Gastroesophageal sphincter (tissue), 4 donors: ENCODE data around the gene RNU5B-1. TPM values are rescaled to one million over a fixed set of nuclear protein-coding genes. Genes with fewer than 3 reads are reported as not detected.

Experiments
- ATAC-seq: fragments of 150-250 bp; one replicate; pipeline ENCODE4 v1.9.1; 2016; ENCODE audit warnings: mild to moderate bottlenecking, moderate library complexity
- H3K27ac ChIP-seq, 4 donors: fragments of 200-600 bp; sonication (generic) in 3 of 4; 1 replicate in 3 of 4; 2 replicates in 1 of 4; pipeline ENCODE4 v1.5.1; 2016 to 2019
- H3K27me3 ChIP-seq: fragments of 200-600 bp; sonication (generic); one replicate; pipeline ENCODE4 v1.5.1; 2019
- H3K36me3 ChIP-seq, 2 donors: fragments of 200-600 bp; sonication (generic); one replicate each; pipeline ENCODE4 v1.5.1; 2019; ENCODE audit warnings: control low read depth in 1 of 2
- H3K4me1 ChIP-seq, 3 donors: fragments of 200-600 bp; sonication (generic); 1 replicate in 2 of 3; 2 replicates in 1 of 3; pipeline ENCODE4 v1.5.1; 2016 to 2019; ENCODE audit warnings: control low read depth in 2 of 3
- H3K4me3 ChIP-seq, 2 donors: fragments of 200-600 bp; sonication (generic); one replicate each; pipeline ENCODE4 v1.5.1; 2019; ENCODE audit warnings: mild to moderate bottlenecking in 1 of 2, moderate library complexity in 1 of 2
- H3K9me3 ChIP-seq, 3 donors: fragments of 200-600 bp; sonication (generic); one replicate each; pipeline ENCODE4 v1.5.1; 2017 to 2019; ENCODE audit warnings: control low read depth in 2 of 3
- CTCF ChIP-seq, 4 experiments: fragments of 200-600 bp in 2 of 4; fragments of 450-650 bp in 2 of 4; sonication (generic) in 1 of 4; IDR thresholded peaks; one replicate each; pipeline ENCODE4 v1.5.1; 2017 to 2019; ENCODE audit warnings: antibody characterized with exemption in 4 of 4, mild to moderate bottlenecking in 2 of 4, moderate library complexity in 2 of 4
- EP300 ChIP-seq: sonication (generic); formaldehyde crosslinking; IDR thresholded peaks from one replicate; pipeline ENCODE4 v1.6.1; 2017; ENCODE audit warnings: antibody characterized with exemption, mild to moderate bottlenecking
- POLR2A ChIP-seq, 2 donors: fragments of 450-650 bp; IDR thresholded peaks; one replicate each; pipeline ENCODE4 v1.6.1; 2017; ENCODE audit warnings: antibody characterized with exemption in 2 of 2, mild to moderate bottlenecking in 2 of 2, moderate library complexity in 1 of 2
- POLR2AphosphoS5 ChIP-seq: sonication (generic); formaldehyde crosslinking; IDR thresholded peaks from one replicate; pipeline ENCODE4 v1.6.1; 2017; ENCODE audit warnings: antibody characterized with exemption
- WGBS, 2 donors: methylation state at CpG; one replicate each; pipeline ENCODE4 v1.1.5; 2018; ENCODE audit warnings: low coverage in 1 of 2; 5-methylcytosine and 5-hydroxymethylcytosine counted together
- total RNA-seq, 4 donors: library from RNA; depleted of rRNA; stranded (reverse); fragments of >200 nt; gene quantifications; one replicate each; pipeline ENCODE4 v1.1.0, GENCODE V29; 2016

Gene RNU5B-1
- total RNA-seq, 4 donors from 2014 or later: not detected

GRCh38 chr15:65318870-65319356, 14.4 kb downstream of the RNU5B-1 start:
- 0 to 33% methylated on average over 1 to 5 of the region's 5 CpGs for WGBS, 2 donors
- TF ChIP-seq CTCF (IDR thresholded peaks at IDR 0.05) (peak in 3 of 4 experiments; percentile 93 to 96 (median 94)), POLR2AphosphoS5 (no peak)
- Histone ChIP-seq H3K9me3 (no peaks in the 10 kb centered on the region), H3K4me3 (no peak overlapping the region), H3K36me3 (no peaks in the 10 kb centered on the region), H3K4me1 (peaks cover 0 to 6% (median 0%) of the 10 kb centered on the region in 3 donors), H3K27me3 (peaks cover 4% of the 10 kb centered on the region), H3K27ac (no peak overlapping the region)
- ATAC-seq: peak; percentile 95

GRCh38 chr15:65323071-65323511, 18.6 kb downstream of the RNU5B-1 start:
- ATAC-seq: no peak
- no peak overlapping the region for H3K4me3 ChIP-seq
- H3K9me3 ChIP-seq: no peaks in the 10 kb centered on the region
- peaks cover 0 to 6% (median 0%) of the 10 kb centered on the region in 3 donors for H3K4me1 ChIP-seq
- TF ChIP-seq POLR2AphosphoS5 (no peak), CTCF (IDR thresholded peaks at IDR 0.05) (no peak), POLR2A (IDR thresholded peaks at IDR 0.05) (no peak), EP300 (no peak)
- no peaks in the 10 kb centered on the region for H3K36me3 ChIP-seq
- WGBS, 2 donors: 3 to 5% methylated on average over 4 of the region's 9 CpGs
- no peaks in the 10 kb centered on the region for H3K27me3 ChIP-seq
- no peak overlapping the region for H3K27ac ChIP-seq

- Histone ChIP-seq H3K4me3 (no peak overlapping the region), H3K9me3 (no peaks in the 10 kb centered on the region), H3K27me3 (no peaks in the 10 kb centered on the region), H3K4me1 (peaks cover 0 to 6% (median 0%) of the 10 kb centered on the region in 3 donors), H3K36me3 (no peaks in the 10 kb centered on the region), H3K27ac (no peak overlapping the region)
- WGBS, 2 donors: 60% methylated on average over 1 of the region's 12 CpGs; no CpG with 5 or more reads in 1 of the 2 donors
- peak; percentile 68 for ATAC-seq
- no peak for TF ChIP-seq POLR2A (IDR thresholded peaks at IDR 0.05)
- TF ChIP-seq CTCF (IDR thresholded peaks at IDR 0.05): no peak
- no peak for TF ChIP-seq EP300
- no peak for TF ChIP-seq POLR2AphosphoS5
Measured at GRCh38 chr15:65326117-65326526, 21.6 kb downstream of the RNU5B-1 start.

GRCh38 chr15:65326818-65327217, 22.3 kb downstream of the RNU5B-1 start:
- H3K4me3 ChIP-seq: no peak overlapping the region
- no peak for ATAC-seq
- 50 to 75% methylated on average over 1 of the region's 2 CpGs for WGBS, 2 donors
- H3K9me3 ChIP-seq: no peaks in the 10 kb centered on the region
- no peaks in the 10 kb centered on the region for H3K36me3 ChIP-seq
- TF ChIP-seq EP300: no peak
- no peak for TF ChIP-seq POLR2A (IDR thresholded peaks at IDR 0.05)
- no peak for TF ChIP-seq CTCF (IDR thresholded peaks at IDR 0.05)
- TF ChIP-seq POLR2AphosphoS5: no peak
- H3K27ac ChIP-seq: no peak overlapping the region
- H3K4me1 ChIP-seq: peaks cover 0 to 6% (median 0%) of the 10 kb centered on the region in 3 donors
- no peaks in the 10 kb centered on the region for H3K27me3 ChIP-seq

GRCh38 chr15:65327651-65328393, 23.3 kb downstream of the RNU5B-1 start:
- H3K4me3 ChIP-seq: no peak overlapping the region
- no peaks in the 10 kb centered on the region for H3K27me3 ChIP-seq
- no peak overlapping the region for H3K27ac ChIP-seq
- no peaks in the 10 kb centered on the region for H3K9me3 ChIP-seq
- H3K4me1 ChIP-seq: peaks cover 0 to 4% (median 0%) of the 10 kb centered on the region in 3 donors
- 72 to 87% methylated on average over 4 to 6 of the region's 12 CpGs for WGBS, 2 donors
- no peak for ATAC-seq
- TF ChIP-seq POLR2A (IDR thresholded peaks at IDR 0.05) (no peak), POLR2AphosphoS5 (no peak), EP300 (no peak), CTCF (IDR thresholded peaks at IDR 0.05) (no peak)
- no peaks in the 10 kb centered on the region for H3K36me3 ChIP-seq
